ENCODE results near the gene MT1M.
"Not testable (repeated sequence)": the region's sequence is repeated elsewhere in the genome, so short reads cannot be mapped to it uniquely, and the experiment has no call there.

The MT1M gene

DNA sequence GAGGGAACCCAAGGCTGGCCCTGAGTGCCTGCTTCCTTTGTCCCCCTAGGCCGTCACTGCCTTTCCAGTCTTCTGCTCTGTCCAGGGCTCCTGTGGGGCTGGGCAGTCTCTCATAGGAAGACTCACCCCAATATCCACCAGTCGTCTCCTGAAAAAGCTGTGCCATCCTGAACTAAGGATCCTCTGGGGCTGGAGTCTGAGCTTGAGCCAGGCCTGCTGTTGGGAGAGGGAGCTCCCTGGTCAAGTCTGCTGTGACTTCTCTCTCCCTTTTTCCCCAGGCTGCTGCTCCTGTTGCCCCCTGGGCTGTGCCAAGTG, 38.1 kb downstream of the MT1M start (continued):
- TF ChIP-seq GLI2 (tag by site-specific recombination; IDR thresholded peaks at IDR 0.05; ENCODE audit: borderline replicate concordance, low read depth) (no peak), ZNF473 (tag by site-specific recombination; IDR thresholded peaks at IDR 0.05) (no peak), ZSCAN16 (tag by site-specific recombination; IDR thresholded peaks at IDR 0.05) (no peak), ZXDB (tag by site-specific recombination; IDR thresholded peaks at IDR 0.05) (no peak), ZBTB7A (tag by site-specific recombination; IDR thresholded peaks at IDR 0.05; ENCODE audit: low read depth) (no peak), ZNF555 (tag by site-specific recombination; conservative IDR thresholded peaks at IDR 0.05) (no peak), ZNF140 (tag by site-specific recombination; IDR thresholded peaks at IDR 0.05) (no peak)

DNA sequence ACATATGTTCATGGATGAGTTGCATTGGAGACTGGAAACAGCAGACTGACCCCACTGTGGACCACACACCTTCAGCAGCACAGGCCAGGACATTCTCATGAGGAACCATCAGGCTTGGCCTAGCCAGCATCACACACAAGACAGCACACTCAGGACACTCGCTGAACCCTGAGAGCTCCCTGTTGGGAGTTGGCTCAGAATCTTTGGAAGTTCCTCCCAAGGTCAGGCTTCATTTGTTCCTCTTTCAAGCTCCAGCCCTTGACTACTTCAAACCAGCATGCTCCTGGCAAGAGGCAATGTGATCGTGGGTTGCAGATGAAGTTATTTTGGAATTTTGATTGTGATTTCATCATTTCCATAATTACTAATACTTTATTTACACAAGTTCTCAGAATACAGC, 39.2 kb downstream of the MT1M start:
- CTCF ChIA-PET, result interaction anchor here (3.4 kb wide), 1 partner anchor 30 kb away, joined by 31 read pairs; no protein-coding TSS in a partner anchor
- POLR2A ChIA-PET; H3K4me3 ChIP-seq (ENCODE audit: low read depth, low read length); H3K4me1 ChIP-seq (ENCODE audit: control insufficient read depth, insufficient read depth, low read length); H3K27ac ChIP-seq (ENCODE audit: extremely low read depth, low read depth, low read length); H3K9me3 ChIP-seq (ENCODE audit: control insufficient read depth, insufficient read depth, low read depth, low read length); H3K36me3 ChIP-seq (ENCODE audit: control insufficient read depth in 2 of 2, insufficient read depth in 1 of 2, low read length in 2 of 2): not testable (repeated sequence)

DNA sequence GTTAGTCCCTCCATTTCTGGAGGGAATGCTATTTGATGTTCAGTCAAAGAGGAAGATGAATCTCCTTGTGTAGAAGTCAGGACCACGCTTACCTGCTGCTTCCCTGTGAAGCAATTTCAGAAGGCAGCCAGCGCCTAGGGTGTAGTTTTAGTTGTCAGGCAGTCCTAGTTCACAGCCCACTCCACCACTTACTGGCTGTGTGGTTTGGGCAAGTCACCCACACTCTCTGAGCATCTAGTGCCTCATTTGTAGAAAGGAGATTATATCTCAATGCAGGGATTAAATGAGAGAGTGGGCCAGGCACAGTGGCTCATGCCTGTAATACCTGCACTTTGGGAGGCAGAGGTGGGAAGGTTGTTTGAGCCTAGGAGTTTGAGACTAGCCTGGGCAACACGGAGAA, 39.7 kb downstream of the MT1M start:
- POLR2A ChIA-PET, result not testable (repeated sequence)
- TF ChIP-seq EGR2 (tag by site-specific recombination; IDR thresholded peaks at IDR 0.05; ENCODE audit: low read depth) (peak; percentile 71), ZNF664 (tag by site-specific recombination; IDR thresholded peaks at IDR 0.05) (peak; percentile 28; the same call in 1 of the 2 replicates)

DNA sequence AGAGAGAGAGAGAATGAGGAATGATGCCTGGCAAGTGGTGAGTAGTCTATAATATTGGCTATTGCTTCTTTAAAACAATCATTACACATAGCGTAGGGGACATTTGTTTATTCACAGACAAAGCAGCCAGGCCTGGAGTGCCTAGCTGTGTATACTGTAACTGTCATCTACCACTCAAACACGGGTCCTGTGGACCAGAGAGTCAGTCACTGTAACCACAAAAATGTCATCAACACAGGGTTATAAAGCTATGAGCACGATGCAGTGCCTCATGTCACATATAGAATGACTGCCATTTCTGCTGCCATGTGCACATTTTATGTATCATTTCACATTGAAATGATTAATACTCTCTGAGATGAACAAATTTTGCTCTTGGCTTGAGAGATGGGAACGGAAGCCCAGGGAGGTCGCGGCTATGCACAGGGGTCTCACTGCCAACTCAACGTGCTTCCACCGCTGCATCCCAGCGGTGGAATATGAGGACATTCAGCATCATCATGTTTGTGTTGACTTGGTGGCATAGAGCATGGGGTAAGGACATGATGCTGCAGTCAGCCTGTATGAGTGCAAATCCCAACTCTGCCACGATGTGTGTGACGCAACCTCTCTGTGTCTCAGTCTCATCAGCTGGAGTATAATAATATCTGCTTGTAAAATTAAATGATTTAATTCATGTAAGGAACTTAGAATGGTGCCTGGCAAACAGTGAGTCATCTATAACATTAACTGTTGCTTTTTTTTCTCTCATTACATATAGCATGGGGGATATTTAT, 40.5 kb downstream of the MT1M start:
- POLR2A ChIA-PET, result interaction anchor here (1.0 kb wide), 1 partner anchor 17 kb away, joined by 3 read pairs; no protein-coding TSS in a partner anchor
- no peak overlapping the region for H3K4me3 ChIP-seq (ENCODE audit: low read depth, low read length)
- CTCF ChIA-PET, result interaction anchor here (1.0 to 3.4 kb wide), 4 partner anchors 25 to 69 kb away, joined by 3 to 31 read pairs (median 6); no protein-coding TSS in a partner anchor
- H3K4me1 ChIP-seq (ENCODE audit: control insufficient read depth, insufficient read depth, low read length), result no peaks in the 10 kb centered on the region
- H3K9me3 ChIP-seq (ENCODE audit: control insufficient read depth, insufficient read depth, low read depth, low read length), result no peaks in the 10 kb centered on the region
- H3K27ac ChIP-seq (ENCODE audit: extremely low read depth, low read depth, low read length), result no peak overlapping the region
- no peaks in the 10 kb centered on the region for H3K36me3 ChIP-seq (ENCODE audit: control insufficient read depth in 2 of 2, insufficient read depth in 1 of 2, low read length in 2 of 2)
- TF ChIP-seq ZSCAN23 (tag by site-specific recombination; IDR thresholded peaks at IDR 0.05) (no peak), ZSCAN16 (tag by site-specific recombination; IDR thresholded peaks at IDR 0.05) (no peak), ZFP41 (tag by site-specific recombination; IDR thresholded peaks at IDR 0.05; ENCODE audit: borderline replicate concordance) (no peak), ZNF521 (tag by site-specific recombination; IDR thresholded peaks at IDR 0.05) (no peak), ZNF501 (tag by site-specific recombination; IDR thresholded peaks at IDR 0.05) (no peak), ZNF169 (tag by site-specific recombination; IDR thresholded peaks at IDR 0.05) (no peak), ZNF629 (tag by site-specific recombination; IDR thresholded peaks at IDR 0.05) (no peak), ZNF302 (tag by site-specific recombination; IDR thresholded peaks at IDR 0.05; ENCODE audit: low read depth) (no peak), SP7 (tag by site-specific recombination; IDR thresholded peaks at IDR 0.05) (no peak), ZNF311 (tag by site-specific recombination; IDR thresholded peaks at IDR 0.05; ENCODE audit: borderline replicate concordance) (no peak), ZNF600 (tag by site-specific recombination; IDR thresholded peaks at IDR 0.05) (no peak), ZBTB1 (tag by site-specific recombination; IDR thresholded peaks at IDR 0.05) (no peak), ZNF76 (tag by site-specific recombination; IDR thresholded peaks at IDR 0.05; ENCODE audit: borderline replicate concordance, low read depth) (no peak), ZNF473 (tag by site-specific recombination; IDR thresholded peaks at IDR 0.05) (no peak), ZNF670 (tag by site-specific recombination; IDR thresholded peaks at IDR 0.05; ENCODE audit: low read depth) (no peak), REPIN1 (tag by site-specific recombination; IDR thresholded peaks at IDR 0.05; ENCODE audit: low read depth) (no peak)
- TF ChIP-seq, protein P1, sequence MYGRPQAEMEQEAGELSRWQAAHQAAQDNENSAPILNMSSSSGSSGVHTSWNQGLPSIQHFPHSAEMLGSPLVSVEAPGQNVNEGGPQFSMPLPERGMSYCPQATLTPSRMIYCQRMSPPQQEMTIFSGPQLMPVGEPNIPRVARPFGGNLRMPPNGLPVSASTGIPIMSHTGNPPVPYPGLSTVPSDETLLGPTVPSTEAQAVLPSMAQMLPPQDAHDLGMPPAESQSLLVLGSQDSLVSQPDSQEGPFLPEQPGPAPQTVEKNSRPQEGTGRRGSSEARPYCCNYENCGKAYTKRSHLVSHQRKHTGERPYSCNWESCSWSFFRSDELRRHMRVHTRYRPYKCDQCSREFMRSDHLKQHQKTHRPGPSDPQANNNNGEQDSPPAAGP (tag by site-specific recombination; IDR thresholded peaks at IDR 0.05), result no peak
- TF ChIP-seq, protein P2, sequence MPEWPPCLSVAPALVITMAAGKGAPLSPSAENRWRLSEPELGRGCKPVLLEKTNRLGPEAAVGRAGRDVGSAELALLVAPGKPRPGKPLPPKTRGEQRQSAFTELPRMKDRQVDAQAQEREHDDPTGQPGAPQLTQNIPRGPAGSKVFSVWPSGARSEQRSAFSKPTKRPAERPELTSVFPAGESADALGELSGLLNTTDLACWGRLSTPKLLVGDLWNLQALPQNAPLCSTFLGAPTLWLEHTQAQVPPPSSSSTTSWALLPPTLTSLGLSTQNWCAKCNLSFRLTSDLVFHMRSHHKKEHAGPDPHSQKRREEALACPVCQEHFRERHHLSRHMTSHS (tag by site-specific recombination; IDR thresholded peaks at IDR 0.05), result no peak

More for the DNA sequence above, 39.7 kb downstream of the MT1M start:
- CTCF ChIA-PET, result interaction anchor here (3.4 kb wide), 1 partner anchor 30 kb away, joined by 31 read pairs; no protein-coding TSS in a partner anchor
- not testable (repeated sequence) for H3K36me3 ChIP-seq (ENCODE audit: control insufficient read depth in 2 of 2, insufficient read depth in 1 of 2, low read length in 2 of 2); H3K9me3 ChIP-seq (ENCODE audit: control insufficient read depth, insufficient read depth, low read depth, low read length); H3K27ac ChIP-seq (ENCODE audit: extremely low read depth, low read depth, low read length); H3K4me3 ChIP-seq (ENCODE audit: low read depth, low read length); H3K4me1 ChIP-seq (ENCODE audit: control insufficient read depth, insufficient read depth, low read length)
